ENCODE measurements around the gene ULK4. TPM values are rescaled to one million over a fixed set of nuclear protein-coding genes. Genes with fewer than 3 reads are reported as not detected.
"Not testable (repeated sequence)": the region's sequence is repeated elsewhere in the genome, so short reads cannot be mapped to it uniquely, and the experiment has no call there.

The ULK4 gene
- total RNA-seq, 4 donors from 2014 or later, result 3.2 to 18.7 (median 12.6) TPM

DNA sequence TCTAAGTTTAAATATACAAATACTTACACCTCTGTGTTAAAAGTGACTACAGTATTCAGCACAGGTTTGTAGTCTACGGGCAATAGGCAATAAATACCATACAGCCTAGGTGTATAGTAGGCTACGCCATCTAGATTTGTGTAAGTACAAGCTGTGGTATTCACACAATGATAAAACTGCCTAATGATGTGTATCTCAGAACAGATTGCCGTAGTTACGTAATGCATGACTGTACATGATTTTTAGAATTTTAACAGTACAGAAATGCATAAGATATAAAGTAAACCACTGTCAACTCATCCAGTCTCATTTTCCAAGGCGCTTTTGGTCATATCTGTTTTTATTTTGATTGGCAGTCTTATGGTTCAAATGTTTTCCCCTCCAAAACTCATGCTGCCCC lies 396.9 kb downstream of the ULK4 start:
- TF ChIP-seq CTCF (IDR thresholded peaks at IDR 0.05) (no peak), POLR2A (IDR thresholded peaks at IDR 0.05) (no peak)

DNA sequence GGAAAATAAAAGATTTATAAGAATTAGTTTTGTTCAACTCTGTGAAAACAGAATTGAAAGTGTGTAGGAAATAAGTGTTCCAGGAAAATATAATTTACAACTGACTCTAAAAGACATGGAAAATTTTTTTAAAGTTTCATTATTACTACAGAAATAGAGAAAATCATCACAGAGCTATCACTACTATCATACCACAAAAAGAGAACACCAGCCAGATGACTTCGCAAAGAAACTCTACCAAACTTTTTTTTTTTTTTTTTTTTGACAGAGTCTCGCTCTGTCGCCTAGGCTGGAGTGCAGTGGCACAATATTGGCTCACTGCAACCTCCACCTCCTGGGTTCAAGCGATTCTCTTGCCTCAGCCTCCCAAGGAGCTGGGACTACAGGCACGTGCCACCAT lies 405.7 kb downstream of the ULK4 start:
- 89 to 94% methylated on average over 5 of the region's 5 CpGs for WGBS, 2 donors
- DNase-seq (ENCODE audit: low spot score in 2 of 2); intact Hi-C loops (cut with DNase I; ENCODE audit: low total_unique reads); H3K4me3 ChIP-seq (ENCODE audit: low read depth, poor library complexity, severe bottlenecking): not testable (repeated sequence)

More for the DNA sequence above, 396.9 kb downstream of the ULK4 start:
- 95 to 96% methylated on average over 5 of the region's 5 CpGs for WGBS, 2 donors
- intact Hi-C loops (cut with DNase I; ENCODE audit: low total_unique reads), result no loop called here
- DNase-seq (ENCODE audit: low spot score in 2 of 2), result no peak
- no peak overlapping the region for H3K4me3 ChIP-seq (ENCODE audit: low read depth, poor library complexity, severe bottlenecking)

DNA sequence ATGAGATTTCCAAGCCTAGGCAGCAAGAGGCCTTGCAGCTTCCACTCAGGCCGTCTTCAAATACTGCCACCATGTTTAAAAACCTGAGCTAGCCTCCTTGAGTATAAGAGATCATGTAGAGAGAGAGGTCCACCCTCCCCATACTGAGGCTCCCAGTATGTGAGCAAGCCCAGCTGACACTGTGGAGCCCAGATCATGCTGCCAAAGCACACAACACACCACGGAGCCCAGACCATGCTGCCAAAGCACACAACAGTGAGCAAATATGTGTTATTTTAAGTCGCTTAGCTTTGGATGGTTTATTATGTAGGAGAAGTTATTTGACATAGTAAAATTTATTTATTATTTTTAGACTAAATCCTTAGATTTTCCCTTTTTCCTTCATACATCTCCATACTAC lies 428.9 kb downstream of the ULK4 start:
- intact Hi-C loops (cut with DNase I; ENCODE audit: low total_unique reads), result no loop called here
- TF ChIP-seq POLR2A (IDR thresholded peaks at IDR 0.05), result no peak
- TF ChIP-seq CTCF (IDR thresholded peaks at IDR 0.05), result no peak
- DNase-seq (ENCODE audit: low spot score in 2 of 2), result no peak
- WGBS, 2 donors, result 81 to 93% methylated on average over 3 of the region's 3 CpGs
- no peak overlapping the region for H3K4me3 ChIP-seq (ENCODE audit: low read depth, poor library complexity, severe bottlenecking)

DNA sequence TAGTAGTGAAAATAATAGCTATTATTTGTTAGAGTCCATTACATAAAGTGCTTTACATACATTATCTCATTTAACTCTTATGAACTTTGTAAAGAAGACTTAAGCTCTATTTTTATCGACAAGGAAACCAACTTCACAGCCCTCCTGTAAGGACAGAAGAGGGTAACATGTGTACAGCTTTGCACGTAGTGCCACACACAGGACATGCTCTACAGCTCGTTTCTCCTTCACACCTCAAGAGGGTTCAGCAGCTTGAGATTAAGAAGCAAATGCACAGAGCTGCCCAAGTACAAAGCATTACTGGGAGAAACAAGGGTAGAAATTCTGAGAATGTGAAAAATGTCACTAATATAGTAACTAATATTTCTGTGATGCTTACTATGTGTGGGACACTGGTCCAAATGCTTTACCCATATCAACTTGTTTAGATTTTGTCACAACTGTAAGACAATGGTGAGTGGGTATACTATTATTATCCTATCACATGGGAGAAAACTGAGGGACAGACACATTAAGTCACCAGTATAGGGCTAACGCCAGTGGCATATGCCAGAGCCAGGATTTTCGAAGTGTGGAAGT lies 434.8 kb downstream of the ULK4 start:
- no peak overlapping the region for H3K4me3 ChIP-seq (ENCODE audit: low read depth, poor library complexity, severe bottlenecking)
- WGBS, 2 donors, result 89 to 93% methylated on average over 5 of the region's 5 CpGs
- intact Hi-C loops (cut with DNase I; ENCODE audit: low total_unique reads), result no loop called here
- DNase-seq (ENCODE audit: low spot score in 2 of 2), result no peak
- TF ChIP-seq POLR2A (IDR thresholded peaks at IDR 0.05) (no peak), CTCF (IDR thresholded peaks at IDR 0.05) (no peak)

GRCh38 chr3:41525303-41526064 lies 436.4 kb downstream of the ULK4 start:
- DNase-seq (ENCODE audit: low spot score in 2 of 2), result no peak
- intact Hi-C loops (cut with DNase I; ENCODE audit: low total_unique reads), result no loop called here
- WGBS, 2 donors, result 87 to 90% methylated on average over 6 of the region's 6 CpGs
- TF ChIP-seq POLR2A (IDR thresholded peaks at IDR 0.05), result no peak
- no peak for TF ChIP-seq CTCF (IDR thresholded peaks at IDR 0.05)
- no peak overlapping the region for H3K4me3 ChIP-seq (ENCODE audit: low read depth, poor library complexity, severe bottlenecking)

DNA sequence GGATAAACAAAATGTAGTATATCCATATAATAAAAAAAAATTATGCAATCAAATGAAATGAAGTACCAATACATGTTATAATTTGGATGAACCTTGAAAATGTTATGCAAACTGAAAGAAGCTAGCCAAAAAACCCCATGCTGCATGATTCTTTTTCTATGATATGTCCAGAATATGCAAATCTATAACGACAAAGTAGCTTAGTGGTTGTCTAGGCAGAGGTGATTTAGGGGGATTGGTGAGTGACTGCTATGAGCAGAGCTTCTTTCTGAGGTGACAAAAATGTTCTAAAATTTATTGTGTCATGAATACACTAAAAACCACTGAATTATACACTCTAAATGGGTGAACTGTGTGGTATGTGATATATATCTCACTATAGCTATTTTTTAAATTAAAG lies 438.0 kb downstream of the ULK4 start:
- intact Hi-C loops (cut with DNase I; ENCODE audit: low total_unique reads), result no loop called here
- no peak overlapping the region for H3K4me3 ChIP-seq (ENCODE audit: low read depth, poor library complexity, severe bottlenecking)
- DNase-seq (ENCODE audit: low spot score in 2 of 2), result no peak
- TF ChIP-seq POLR2A (IDR thresholded peaks at IDR 0.05), result no peak
- TF ChIP-seq CTCF (IDR thresholded peaks at IDR 0.05), result no peak
- 93 to 94% methylated on average over 1 of the region's 1 CpG for WGBS, 2 donors

Data from lower leg skin (tissue), 4 donors.